ENCODE results near the gene MAP2K3. TPM values are rescaled to one million over a fixed set of nuclear protein-coding genes. Genes with fewer than 3 reads are reported as not detected.
A peak's percentile ranks its signal among the peaks of the same experiment; 100 is the strongest.

Gene MAP2K3
- total RNA-seq, 2 experiments from 2014 or later = 122 to 123 TPM

DNA sequence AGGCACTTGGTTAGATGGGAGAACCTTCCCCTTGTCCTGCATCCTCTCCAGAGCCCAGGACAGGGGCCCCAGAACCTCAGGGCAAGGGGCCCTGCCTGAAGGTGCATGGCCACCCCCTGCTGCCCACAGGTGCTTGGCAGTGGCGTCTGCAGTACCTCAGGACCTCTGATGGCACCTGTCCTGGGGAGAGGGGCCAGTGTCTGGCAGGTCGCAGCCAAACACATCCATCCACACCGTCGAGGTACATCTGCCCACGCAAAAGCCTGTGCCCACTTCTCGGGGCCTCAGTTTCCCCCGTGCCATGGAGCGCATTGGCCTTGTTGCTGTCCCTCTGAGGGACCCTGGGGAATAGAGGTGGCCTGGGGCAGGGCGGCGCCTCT is 9.3 kb downstream of the MAP2K3 start:
- H3K36me3 Mint-ChIP-seq (ENCODE audit: low read depth) = peaks cover 24% of the 10 kb centered on the region
- no peaks in the 10 kb centered on the region for H3K9me3 Mint-ChIP-seq (ENCODE audit: low read depth)
- no peak overlapping the region for H3K4me3 Mint-ChIP-seq
- ChIA-PET CTCF (no interaction called here), POLR2A (no interaction called here)
- DNase-seq (no peak), ATAC-seq (no peak)
- H3K27me3 Mint-ChIP-seq = peaks cover 4% of the 10 kb centered on the region
- peaks cover 22% of the 10 kb centered on the region for H3K4me1 Mint-ChIP-seq
- H3K27ac Mint-ChIP-seq = no peak overlapping the region
- intact Hi-C loops (cut with DNase I, micrococcal nuclease) = loop anchor here in 1 of 2 experiments (10.0 kb wide), 2 partner anchors 841 to 1281 kb away; no protein-coding TSS in a partner anchor

GRCh38 chr17:21294321-21295035 is 10.0 kb downstream of the MAP2K3 start:
- peaks cover 16% of the 10 kb centered on the region for H3K4me1 Mint-ChIP-seq
- CTCF ChIA-PET = no interaction called here
- peaks cover 22% of the 10 kb centered on the region for H3K36me3 Mint-ChIP-seq (ENCODE audit: low read depth)
- H3K27ac Mint-ChIP-seq = peak overlapping the region; percentile 4
- H3K27me3 Mint-ChIP-seq = peaks cover 4% of the 10 kb centered on the region
- H3K9me3 Mint-ChIP-seq (ENCODE audit: low read depth) = no peaks in the 10 kb centered on the region
- ATAC-seq (no peak), DNase-seq (no peak)
- intact Hi-C loops (cut with DNase I, micrococcal nuclease) = loop anchor here in 1 of 2 experiments (10.0 kb wide), 2 partner anchors 840 to 1280 kb away; no protein-coding TSS in a partner anchor
- H3K4me3 Mint-ChIP-seq = no peak overlapping the region
- POLR2A ChIA-PET = no interaction called here

DNA sequence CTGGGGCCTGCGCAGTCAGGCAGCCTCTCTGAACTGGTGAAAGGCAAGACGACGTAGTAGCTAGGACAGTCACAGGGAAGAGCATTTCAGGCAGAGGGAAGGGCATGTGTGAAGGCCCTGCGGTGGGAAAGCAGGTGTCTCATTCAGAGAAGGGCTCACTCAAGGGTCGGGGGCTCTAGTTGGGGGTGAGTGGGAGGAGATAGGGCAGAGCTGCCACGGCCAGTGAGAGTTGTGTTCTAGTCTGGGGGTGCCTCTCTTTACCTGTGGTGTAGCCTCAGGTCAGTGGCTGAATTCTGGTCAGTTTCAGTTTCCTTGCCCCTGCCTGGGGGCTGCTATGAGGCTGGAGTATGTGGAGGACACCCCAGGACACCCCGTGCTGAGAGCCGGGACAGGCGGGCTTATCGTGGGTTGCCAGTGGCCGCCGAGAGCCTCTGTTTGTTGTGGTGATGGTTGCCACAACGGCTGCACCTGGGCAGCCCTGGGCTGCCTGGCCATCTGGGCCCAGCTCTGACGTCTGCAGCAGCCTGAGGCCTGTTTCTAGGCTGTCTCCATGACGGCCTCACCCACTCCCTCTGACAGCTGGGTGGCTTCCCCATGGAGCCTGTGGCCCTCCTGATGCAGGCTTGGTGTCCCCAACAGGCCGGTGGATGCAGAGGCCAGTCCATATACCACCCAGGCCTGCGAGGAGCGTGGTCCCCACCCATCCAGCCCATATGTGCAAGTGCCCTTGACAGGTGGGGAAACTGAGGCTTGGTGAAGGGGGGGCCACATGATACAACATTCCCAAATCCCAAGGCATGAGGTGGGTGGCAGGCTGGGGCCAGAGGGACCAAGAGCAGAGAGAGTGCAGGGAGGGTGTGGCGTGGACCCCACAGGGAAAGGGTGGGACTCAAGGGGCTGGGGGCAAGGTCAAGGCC is 10.8 kb downstream of the MAP2K3 start:
- H3K27ac Mint-ChIP-seq = peak overlapping the region; percentile 4
- H3K4me1 Mint-ChIP-seq = peaks cover 11% of the 10 kb centered on the region
- intact Hi-C loops (cut with DNase I, micrococcal nuclease) = loop anchor here in 1 of 2 experiments (10.0 kb wide), 2 partner anchors 840 to 1280 kb away; no protein-coding TSS in a partner anchor
- ChIA-PET CTCF (no interaction called here), POLR2A (no interaction called here)
- no peak overlapping the region for H3K4me3 Mint-ChIP-seq
- H3K36me3 Mint-ChIP-seq (ENCODE audit: low read depth) = peaks cover 26% of the 10 kb centered on the region
- H3K9me3 Mint-ChIP-seq (ENCODE audit: low read depth) = no peaks in the 10 kb centered on the region
- H3K27me3 Mint-ChIP-seq = peaks cover 4% of the 10 kb centered on the region
- no peak for ATAC-seq
- no peak for DNase-seq

DNA sequence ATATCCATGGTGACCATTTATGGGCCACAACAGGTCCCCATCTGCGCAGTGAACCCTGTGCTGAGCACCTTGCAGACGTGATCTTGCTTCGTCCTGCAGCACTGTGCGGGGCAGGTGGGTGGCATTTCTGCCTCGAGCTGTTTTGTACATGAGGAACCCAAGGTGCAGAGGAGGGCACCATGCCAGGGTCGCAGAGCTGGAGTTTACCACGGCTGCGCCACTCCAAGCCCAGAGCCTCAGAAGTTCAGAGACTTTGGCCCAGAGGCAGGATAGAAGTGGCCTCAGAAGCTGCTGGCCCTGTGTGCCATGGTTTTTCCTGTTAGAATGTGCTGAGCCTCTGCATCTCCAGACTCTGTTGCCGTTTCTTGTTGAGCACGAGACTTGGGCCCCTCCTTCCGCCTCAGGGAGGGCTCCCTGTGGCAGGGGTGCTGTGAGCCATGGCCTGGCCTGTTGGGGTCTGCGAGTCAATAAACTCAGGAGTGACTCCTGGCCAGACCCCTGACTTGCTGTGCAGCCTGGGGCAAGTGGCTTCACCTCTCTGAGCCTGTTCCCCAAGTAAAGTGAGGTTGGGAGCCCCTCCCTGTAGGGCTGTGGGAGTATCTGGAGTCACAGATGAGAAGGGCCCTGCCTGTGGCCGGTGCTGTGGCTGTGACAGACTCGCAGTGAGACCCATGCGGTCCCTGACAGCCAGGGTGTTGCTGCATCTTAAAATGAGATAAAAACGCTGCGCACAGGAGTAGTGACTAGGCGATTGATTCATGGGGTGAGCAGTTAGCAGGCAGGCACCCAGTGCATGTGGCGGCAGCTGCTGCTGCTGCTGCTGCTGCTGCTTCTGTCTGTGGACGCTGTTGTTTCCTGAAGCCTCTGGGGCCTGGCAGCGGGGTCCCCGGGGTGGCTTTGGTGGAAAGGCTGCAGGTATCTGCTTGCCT is 11.8 kb downstream of the MAP2K3 start:
- DNase-seq (no peak), ATAC-seq (no peak)
- peaks cover 4% of the 10 kb centered on the region for H3K4me1 Mint-ChIP-seq
- intact Hi-C loops (cut with DNase I, micrococcal nuclease) = loop anchor here in 1 of 2 experiments (10.0 kb wide), 2 partner anchors 838 to 1278 kb away; no protein-coding TSS in a partner anchor
- no peaks in the 10 kb centered on the region for H3K9me3 Mint-ChIP-seq (ENCODE audit: low read depth)
- no peak overlapping the region for H3K27ac Mint-ChIP-seq
- H3K27me3 Mint-ChIP-seq = peaks cover 2% of the 10 kb centered on the region
- POLR2A ChIA-PET = no interaction called here
- CTCF ChIA-PET = no interaction called here
- peaks cover 25% of the 10 kb centered on the region for H3K36me3 Mint-ChIP-seq (ENCODE audit: low read depth)
- no peak overlapping the region for H3K4me3 Mint-ChIP-seq

DNA sequence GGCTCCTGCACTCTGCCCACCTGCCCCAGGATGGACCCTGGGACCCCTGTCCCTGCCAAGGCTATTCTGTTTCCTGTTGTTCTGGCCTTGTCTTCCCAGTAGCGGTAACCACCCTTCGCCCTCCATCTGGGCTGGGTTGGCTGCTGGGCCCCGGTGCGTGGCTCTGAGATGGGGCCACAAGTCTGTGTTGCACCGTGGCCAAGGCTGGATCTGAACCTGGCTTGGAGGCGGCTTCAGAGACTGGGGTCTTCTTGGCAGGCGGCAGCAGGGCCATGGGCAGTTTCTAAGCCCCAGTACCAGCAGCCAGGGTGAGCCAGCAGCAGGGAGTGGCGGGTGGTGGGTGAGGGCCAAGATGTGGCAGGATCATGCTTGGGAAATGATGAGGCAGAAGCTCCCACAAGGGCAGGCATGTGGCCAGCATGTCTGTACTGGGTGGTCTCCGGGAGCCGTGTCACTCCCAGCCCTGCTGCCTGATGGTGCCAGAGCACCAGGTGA is 12.6 kb downstream of the MAP2K3 start:
- H3K4me1 Mint-ChIP-seq = no peaks in the 10 kb centered on the region
- H3K36me3 Mint-ChIP-seq (ENCODE audit: low read depth) = peaks cover 25% of the 10 kb centered on the region

DNA sequence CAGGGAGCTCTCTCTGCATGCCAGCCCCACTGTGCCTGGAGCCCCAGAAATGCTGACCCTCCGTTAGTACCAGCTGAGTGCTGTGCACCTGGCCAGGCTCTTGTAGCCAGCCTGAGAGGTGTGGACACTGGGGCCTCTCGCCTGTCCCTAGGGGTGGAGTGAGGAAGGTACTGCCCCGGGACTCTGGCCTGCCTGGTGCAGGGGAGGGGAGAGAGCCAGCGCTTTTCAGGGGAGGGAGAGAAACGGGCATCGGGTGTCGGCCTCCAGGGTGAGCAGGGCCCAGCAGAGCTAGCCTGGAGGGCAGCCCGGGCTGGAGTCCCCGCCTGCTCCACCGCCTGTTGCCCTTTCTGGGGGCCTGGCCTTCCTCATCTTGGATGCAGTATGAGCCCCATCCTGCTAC is 13.1 kb downstream of the MAP2K3 start:
- no peak overlapping the region for H3K4me3 Mint-ChIP-seq
- ATAC-seq = no peak
- peaks cover 27% of the 10 kb centered on the region for H3K36me3 Mint-ChIP-seq (ENCODE audit: low read depth)
- H3K4me1 Mint-ChIP-seq = no peaks in the 10 kb centered on the region
- no peaks in the 10 kb centered on the region for H3K9me3 Mint-ChIP-seq (ENCODE audit: low read depth)
- peaks cover 2% of the 10 kb centered on the region for H3K27me3 Mint-ChIP-seq
- ChIA-PET CTCF (no interaction called here), POLR2A (interaction anchor here (0.5 kb wide), 1 partner anchor 33 kb away, joined by 4 read pairs; no protein-coding TSS in a partner anchor)
- no peak for DNase-seq
- no peak overlapping the region for H3K27ac Mint-ChIP-seq
- intact Hi-C loops (cut with DNase I, micrococcal nuclease) = loop anchor here in 1 of 2 experiments (10.0 kb wide), 2 partner anchors 837 to 1277 kb away; no protein-coding TSS in a partner anchor

More for the DNA sequence above, 12.6 kb downstream of the MAP2K3 start:
- H3K27ac Mint-ChIP-seq = no peak overlapping the region
- POLR2A ChIA-PET = interaction anchor here (0.5 kb wide), 1 partner anchor 33 kb away, joined by 4 read pairs; no protein-coding TSS in a partner anchor
- intact Hi-C loops (cut with DNase I, micrococcal nuclease) = loop anchor here in 1 of 2 experiments (10.0 kb wide), 2 partner anchors 838 to 1278 kb away; no protein-coding TSS in a partner anchor
- DNase-seq = no peak
- no peak for ATAC-seq
- peaks cover 2% of the 10 kb centered on the region for H3K27me3 Mint-ChIP-seq
- CTCF ChIA-PET = no interaction called here
- no peaks in the 10 kb centered on the region for H3K9me3 Mint-ChIP-seq (ENCODE audit: low read depth)
- H3K4me3 Mint-ChIP-seq = no peak overlapping the region

DNA sequence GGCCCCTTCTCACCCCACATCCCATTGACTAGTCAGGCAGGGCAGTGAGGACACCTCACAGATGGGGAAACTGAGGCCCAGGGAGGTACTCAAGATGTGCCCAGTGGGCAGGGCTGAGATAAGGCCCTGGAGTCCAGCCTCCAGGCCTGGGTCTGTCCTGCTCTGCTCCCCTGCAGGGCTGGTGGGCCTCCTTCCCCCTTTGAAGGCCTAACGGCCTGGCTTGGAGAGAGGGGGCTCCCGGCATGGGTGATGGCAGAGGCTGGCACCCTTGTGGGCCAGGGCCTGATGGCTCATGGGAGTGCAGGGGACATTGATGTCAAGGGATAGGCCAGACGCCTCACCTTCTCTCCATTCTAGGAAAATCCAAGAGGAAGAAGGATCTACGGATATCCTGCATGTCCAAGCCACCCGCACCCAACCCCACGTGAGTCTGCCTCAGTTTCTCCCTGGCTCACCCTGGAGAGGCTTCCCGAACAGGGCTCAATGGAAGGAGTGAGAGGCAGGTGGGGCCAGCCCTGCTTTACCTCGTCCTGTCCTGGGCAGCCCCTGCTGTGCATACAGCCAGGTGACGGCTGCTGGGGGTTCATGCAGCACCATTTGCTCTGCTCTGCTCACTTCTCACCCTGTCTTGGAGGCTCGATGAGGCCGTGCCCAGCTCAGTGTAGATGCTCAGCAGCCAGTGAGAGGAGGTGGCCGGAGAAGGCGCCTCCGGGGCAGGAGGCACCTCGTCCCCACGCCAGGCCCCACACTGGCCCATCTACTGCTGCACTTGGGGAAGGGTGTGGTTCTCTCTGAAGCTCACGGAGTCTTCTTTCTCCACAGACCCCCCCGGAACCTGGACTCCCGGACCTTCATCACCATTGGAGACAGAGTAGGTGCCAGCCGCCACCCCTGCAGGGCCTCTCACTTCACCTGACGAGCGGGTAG is 13.8 kb downstream of the MAP2K3 start:
- Mint-ChIP-seq H3K27me3 (no peaks in the 10 kb centered on the region), H3K4me1 (no peaks in the 10 kb centered on the region), H3K36me3 (ENCODE audit: low read depth) (peaks cover 27% of the 10 kb centered on the region), H3K27ac (no peak overlapping the region), H3K9me3 (ENCODE audit: low read depth) (no peaks in the 10 kb centered on the region), H3K4me3 (no peak overlapping the region)
- POLR2A ChIA-PET = no interaction called here
- intact Hi-C loops (cut with DNase I, micrococcal nuclease) = loop anchor here in 1 of 2 experiments (10.0 kb wide), 2 partner anchors 836 to 1276 kb away; no protein-coding TSS in a partner anchor
- ATAC-seq (no peak), DNase-seq (no peak)
- CTCF ChIA-PET = no interaction called here

GRCh38 chr17:21298983-21299519 is 14.5 kb downstream of the MAP2K3 start:
- POLR2A ChIA-PET = no interaction called here
- H3K36me3 Mint-ChIP-seq (ENCODE audit: low read depth) = peaks cover 33% of the 10 kb centered on the region
- no peak for ATAC-seq
- no peak for DNase-seq
- H3K4me1 Mint-ChIP-seq = no peaks in the 10 kb centered on the region
- H3K27me3 Mint-ChIP-seq = no peaks in the 10 kb centered on the region
- H3K4me3 Mint-ChIP-seq = no peak overlapping the region
- H3K9me3 Mint-ChIP-seq (ENCODE audit: low read depth) = no peaks in the 10 kb centered on the region
- intact Hi-C loops (cut with DNase I, micrococcal nuclease) = loop anchor here in 1 of 2 experiments (10.0 kb wide), 2 partner anchors 836 to 1276 kb away; no protein-coding TSS in a partner anchor
- no peak overlapping the region for H3K27ac Mint-ChIP-seq
- CTCF ChIA-PET = interaction anchor here (0.7 kb wide), 1 partner anchor 267 kb away, joined by 3 read pairs; no protein-coding TSS in a partner anchor

DNA sequence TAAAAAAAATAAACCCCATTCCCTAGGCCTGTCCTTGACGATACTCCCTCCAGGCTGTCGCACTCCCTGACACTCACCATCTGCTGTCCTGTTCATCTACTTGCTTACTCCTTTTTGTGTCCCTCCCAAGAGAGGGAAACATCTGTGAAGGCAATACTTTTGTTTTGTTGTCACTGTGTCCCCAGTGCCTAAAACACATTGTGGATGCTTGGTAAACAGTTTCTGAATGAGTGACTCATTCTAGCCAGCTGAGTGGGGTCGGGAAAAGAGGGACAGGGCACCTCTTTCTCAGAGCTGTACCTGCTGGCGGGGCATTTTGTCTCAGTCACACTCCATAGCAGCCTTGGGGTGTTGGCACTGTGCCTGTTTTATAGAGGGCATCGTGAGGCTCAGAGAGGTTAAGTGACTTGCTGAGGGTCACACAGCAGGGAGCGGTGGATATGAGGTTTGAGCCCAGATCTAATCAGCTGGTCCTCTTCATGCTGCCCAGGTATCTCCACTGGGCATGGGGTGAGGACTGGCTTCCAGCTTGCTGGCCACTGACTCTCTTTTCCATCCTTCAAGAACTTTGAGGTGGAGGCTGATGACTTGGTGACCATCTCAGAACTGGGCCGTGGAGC is 15.6 kb downstream of the MAP2K3 start:
- H3K36me3 Mint-ChIP-seq (ENCODE audit: low read depth) = peaks cover 33% of the 10 kb centered on the region
- ATAC-seq (no peak), DNase-seq (no peak)
- ChIA-PET POLR2A (no interaction called here), CTCF (interaction anchor here (0.7 kb wide), 2 partner anchors 23 to 268 kb away, joined by 3 read pairs; no protein-coding TSS in a partner anchor)
- H3K27ac Mint-ChIP-seq = no peak overlapping the region
- H3K9me3 Mint-ChIP-seq (ENCODE audit: low read depth) = no peaks in the 10 kb centered on the region
- no peaks in the 10 kb centered on the region for H3K27me3 Mint-ChIP-seq
- H3K4me1 Mint-ChIP-seq = no peaks in the 10 kb centered on the region
- no peak overlapping the region for H3K4me3 Mint-ChIP-seq
- intact Hi-C loops (cut with DNase I, micrococcal nuclease) = loop anchor here in 1 of 2 experiments (10.0 kb wide), 2 partner anchors 835 to 1275 kb away; no protein-coding TSS in a partner anchor

All from activated CD4-positive, alpha-beta T cell treated with anti-CD3 and anti-CD28 coated beads for 36 hours (primary cell).